ENCODE measurements around the gene FBXO46. TPM values are rescaled to one million over a fixed set of nuclear protein-coding genes. Genes with fewer than 3 reads are reported as not detected.

Gene FBXO46
- total and polyA plus RNA-seq, 2 of the 4 experiments (the other 2 are of a cell fraction), result 3.0 to 6.8 TPM

DNA sequence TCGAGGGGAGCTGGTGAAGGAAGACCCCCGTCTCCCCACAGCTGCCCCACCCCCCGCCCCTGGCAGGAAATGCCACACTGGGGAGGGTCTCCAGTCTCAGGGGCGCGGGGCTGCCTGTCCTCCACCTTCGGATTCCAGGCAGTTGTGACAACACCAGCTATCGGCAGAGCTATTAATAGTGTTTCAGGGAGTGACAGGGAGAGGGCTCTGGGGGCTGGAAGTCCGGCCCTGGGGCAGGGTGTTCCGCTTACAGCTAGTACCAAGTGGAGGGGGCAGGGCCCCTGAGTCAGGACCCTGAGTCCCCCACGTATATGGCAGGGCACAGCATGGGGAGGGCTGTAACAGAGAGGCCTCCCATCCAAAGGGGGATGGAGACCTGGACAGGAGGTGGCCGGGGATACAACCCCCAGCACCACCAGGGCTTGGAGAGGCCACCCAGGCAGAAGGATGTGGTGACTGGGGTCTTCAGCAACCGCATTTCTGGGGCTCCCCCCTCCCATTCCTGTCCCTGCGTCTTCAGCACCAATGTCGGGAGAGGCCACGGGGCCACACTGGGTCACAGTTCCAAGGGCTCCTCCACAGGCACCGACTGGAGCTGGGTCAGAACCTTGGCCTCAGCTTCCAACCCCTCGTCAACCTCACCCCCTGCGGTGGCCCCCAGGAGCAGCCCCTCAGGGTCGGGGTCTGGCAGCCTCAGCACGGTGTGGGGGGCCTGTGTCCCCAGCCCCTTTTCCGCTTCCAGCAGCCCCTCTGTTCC lies 34.4 kb upstream of the FBXO46 start:
- dilution Hi-C loops (cut with HindIII; ENCODE audit: low sequenced_read_pairs, unreplicated experiment) (no loop called here), in situ Hi-C loops (cut with MboI; ENCODE audit: low sequenced_read_pairs) (no loop called here), intact Hi-C loops (cut with micrococcal nuclease) (no loop called here)
- 49% methylated on average over 10 of the region's 21 CpGs; no CpG with 5 or more reads in 1 of the 2 experiments for WGBS, 2 experiments (ENCODE audit: extremely low coverage in 2 of 2, insufficient read length in 1 of 2)
- no peak overlapping the region for H3K18ac ChIP-seq (ENCODE audit: low read depth, low read length)
- no peaks in the 10 kb centered on the region for H3K27me3 ChIP-seq (ENCODE audit: control insufficient read depth, insufficient read depth, low read length)
- no peak overlapping the region for H2BK120ac ChIP-seq (ENCODE audit: low read depth, low read length)
- POLR2A ChIA-PET (ENCODE audit: unreplicated experiment), result no interaction called here
- no peak overlapping the region for H3K4me3 ChIP-seq (ENCODE audit: insufficient read depth, low read depth, low read length)
- H3K9ac ChIP-seq (ENCODE audit: low read depth, low read length), result no peak overlapping the region
- H2AFZ ChIP-seq (replicated peaks; ENCODE audit: low read length, poor library complexity), result no peak overlapping the region
- BruUV-seq (replicated peaks), result no TSS peak
- no peak overlapping the region for H4K5ac ChIP-seq (ENCODE audit: low read depth, low read length)
- DNase-seq, result no peak
- no peak overlapping the region for H3K4ac ChIP-seq (ENCODE audit: low read depth, low read length)
- H2AK5ac ChIP-seq (ENCODE audit: low read depth, low read length), result no peak overlapping the region
- H3K4me2 ChIP-seq (ENCODE audit: low read depth, low read length), result no peak overlapping the region
- TF ChIP-seq, protein P1, sequence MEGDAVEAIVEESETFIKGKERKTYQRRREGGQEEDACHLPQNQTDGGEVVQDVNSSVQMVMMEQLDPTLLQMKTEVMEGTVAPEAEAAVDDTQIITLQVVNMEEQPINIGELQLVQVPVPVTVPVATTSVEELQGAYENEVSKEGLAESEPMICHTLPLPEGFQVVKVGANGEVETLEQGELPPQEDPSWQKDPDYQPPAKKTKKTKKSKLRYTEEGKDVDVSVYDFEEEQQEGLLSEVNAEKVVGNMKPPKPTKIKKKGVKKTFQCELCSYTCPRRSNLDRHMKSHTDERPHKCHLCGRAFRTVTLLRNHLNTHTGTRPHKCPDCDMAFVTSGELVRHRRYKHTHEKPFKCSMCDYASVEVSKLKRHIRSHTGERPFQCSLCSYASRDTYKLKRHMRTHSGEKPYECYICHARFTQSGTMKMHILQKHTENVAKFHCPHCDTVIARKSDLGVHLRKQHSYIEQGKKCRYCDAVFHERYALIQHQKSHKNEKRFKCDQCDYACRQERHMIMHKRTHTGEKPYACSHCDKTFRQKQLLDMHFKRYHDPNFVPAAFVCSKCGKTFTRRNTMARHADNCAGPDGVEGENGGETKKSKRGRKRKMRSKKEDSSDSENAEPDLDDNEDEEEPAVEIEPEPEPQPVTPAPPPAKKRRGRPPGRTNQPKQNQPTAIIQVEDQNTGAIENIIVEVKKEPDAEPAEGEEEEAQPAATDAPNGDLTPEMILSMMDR (conservative IDR thresholded peaks at IDR 0.05; ENCODE audit: low read depth, low read length), result no peak
- TF ChIP-seq MAFK (IDR thresholded peaks at IDR 0.05; ENCODE audit: low read depth, low read length) (no peak), NFE2L2 (IDR thresholded peaks at IDR 0.05; ENCODE audit: low read depth, low read length) (no peak)
- TF ChIP-seq, protein P2, sequence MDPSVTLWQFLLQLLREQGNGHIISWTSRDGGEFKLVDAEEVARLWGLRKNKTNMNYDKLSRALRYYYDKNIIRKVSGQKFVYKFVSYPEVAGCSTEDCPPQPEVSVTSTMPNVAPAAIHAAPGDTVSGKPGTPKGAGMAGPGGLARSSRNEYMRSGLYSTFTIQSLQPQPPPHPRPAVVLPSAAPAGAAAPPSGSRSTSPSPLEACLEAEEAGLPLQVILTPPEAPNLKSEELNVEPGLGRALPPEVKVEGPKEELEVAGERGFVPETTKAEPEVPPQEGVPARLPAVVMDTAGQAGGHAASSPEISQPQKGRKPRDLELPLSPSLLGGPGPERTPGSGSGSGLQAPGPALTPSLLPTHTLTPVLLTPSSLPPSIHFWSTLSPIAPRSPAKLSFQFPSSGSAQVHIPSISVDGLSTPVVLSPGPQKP (IDR thresholded peaks at IDR 0.05; ENCODE audit: borderline replicate concordance, low read depth, low read length), result no peak
- no peak overlapping the region for H3K27ac ChIP-seq (ENCODE audit: insufficient read depth, low read length)
- H2AK9ac ChIP-seq (replicated peaks; ENCODE audit: low read depth, low read length, poor library complexity), result no peak overlapping the region
- peaks cover 22% of the 10 kb centered on the region for H3K4me1 ChIP-seq (ENCODE audit: control insufficient read depth, insufficient read depth, low read length)
- H3K36me3 ChIP-seq (ENCODE audit: control insufficient read depth, insufficient read depth, low read length), result no peaks in the 10 kb centered on the region
- H3K14ac ChIP-seq (replicated peaks; ENCODE audit: low read depth, low read length), result no peak overlapping the region
- H3K9me1 ChIP-seq (ENCODE audit: insufficient read depth, low read length), result no peaks in the 10 kb centered on the region
- H2BK15ac ChIP-seq (ENCODE audit: low read depth, low read length), result no peak overlapping the region
- H2BK20ac ChIP-seq (ENCODE audit: low read depth, low read length), result no peak overlapping the region
- no peak overlapping the region for H4K8ac ChIP-seq (ENCODE audit: low read depth in 2 of 2, low read length in 2 of 2)
- H4K91ac ChIP-seq (ENCODE audit: insufficient read depth, low read depth, low read length), result no peak overlapping the region
- no peak overlapping the region for H3K56ac ChIP-seq (ENCODE audit: extremely low read depth, insufficient read depth, low read length)
- H2BK5ac ChIP-seq (ENCODE audit: low read depth, low read length, poor library complexity, severe bottlenecking), result no peak overlapping the region
- H4K20me1 ChIP-seq (ENCODE audit: insufficient read depth, low read length), result peaks cover 6% of the 10 kb centered on the region
- no peak for ATAC-seq (ENCODE audit: low read depth)
- H3K23ac ChIP-seq (ENCODE audit: low read depth, low read length), result no peak overlapping the region
- no peaks in the 10 kb centered on the region for H3K9me3 ChIP-seq (ENCODE audit: control insufficient read depth, insufficient read depth, low read length)
- CTCF ChIA-PET, result no interaction called here
- H3K79me1 ChIP-seq (ENCODE audit: low read depth in 1 of 2, low read length in 2 of 2), result peaks cover 0 to 20% of the 10 kb centered on the region in 2 experiments; a peak in 1 of 4 replicates

Measured in IMR-90 (cell line).